ENCODE data around the gene SCAMP4. TPM values are rescaled to one million over a fixed set of nuclear protein-coding genes. Genes with fewer than 3 reads are reported as not detected.
A peak's percentile ranks its signal among the peaks of the same experiment; 100 is the strongest.
"Not testable (repeated sequence)": the region's sequence is repeated elsewhere in the genome, so short reads cannot be mapped to it uniquely, and the experiment has no call there.

The SCAMP4 gene
- total RNA-seq, 4 donors from 2014 or later: 18.8 to 38.4 (median 26.7) TPM

GRCh38 chr19:1875646-1876495 is 29.3 kb upstream of the SCAMP4 start:
- ATAC-seq (peak; percentile 96 to 97), DNase-seq (peak; percentile 86 to 87)
- Histone ChIP-seq H3K4me3 (peak overlapping the region; percentile 83 to 99 (median 92)), H3K9me3 (no peaks in the 10 kb centered on the region), H3K36me3 (peaks cover 0 to 7% of the 10 kb centered on the region in 2 donors), H3K4me1 (peaks cover 38 to 41% of the 10 kb centered on the region in 2 donors), H3K27me3 (no peaks in the 10 kb centered on the region), H3K27ac (peak overlapping the region; percentile 88 to 99 (median 95))
- in situ Hi-C loops (cut with MboI; ENCODE audit: low sequenced_read_pairs in 4 of 4) (no loop called here), intact Hi-C loops (cut with DNase I; ENCODE audit: low total_unique reads) (no loop called here)
- TF ChIP-seq, protein P1, sequence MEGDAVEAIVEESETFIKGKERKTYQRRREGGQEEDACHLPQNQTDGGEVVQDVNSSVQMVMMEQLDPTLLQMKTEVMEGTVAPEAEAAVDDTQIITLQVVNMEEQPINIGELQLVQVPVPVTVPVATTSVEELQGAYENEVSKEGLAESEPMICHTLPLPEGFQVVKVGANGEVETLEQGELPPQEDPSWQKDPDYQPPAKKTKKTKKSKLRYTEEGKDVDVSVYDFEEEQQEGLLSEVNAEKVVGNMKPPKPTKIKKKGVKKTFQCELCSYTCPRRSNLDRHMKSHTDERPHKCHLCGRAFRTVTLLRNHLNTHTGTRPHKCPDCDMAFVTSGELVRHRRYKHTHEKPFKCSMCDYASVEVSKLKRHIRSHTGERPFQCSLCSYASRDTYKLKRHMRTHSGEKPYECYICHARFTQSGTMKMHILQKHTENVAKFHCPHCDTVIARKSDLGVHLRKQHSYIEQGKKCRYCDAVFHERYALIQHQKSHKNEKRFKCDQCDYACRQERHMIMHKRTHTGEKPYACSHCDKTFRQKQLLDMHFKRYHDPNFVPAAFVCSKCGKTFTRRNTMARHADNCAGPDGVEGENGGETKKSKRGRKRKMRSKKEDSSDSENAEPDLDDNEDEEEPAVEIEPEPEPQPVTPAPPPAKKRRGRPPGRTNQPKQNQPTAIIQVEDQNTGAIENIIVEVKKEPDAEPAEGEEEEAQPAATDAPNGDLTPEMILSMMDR (IDR thresholded peaks at IDR 0.05 in 4 of 5, conservative IDR thresholded peaks at IDR 0.05 in 1 of 5): peak in 1 of 5 experiments; percentile 18
- peak; percentile 90 to 96 for TF ChIP-seq POLR2A (IDR thresholded peaks at IDR 0.05)

DNA sequence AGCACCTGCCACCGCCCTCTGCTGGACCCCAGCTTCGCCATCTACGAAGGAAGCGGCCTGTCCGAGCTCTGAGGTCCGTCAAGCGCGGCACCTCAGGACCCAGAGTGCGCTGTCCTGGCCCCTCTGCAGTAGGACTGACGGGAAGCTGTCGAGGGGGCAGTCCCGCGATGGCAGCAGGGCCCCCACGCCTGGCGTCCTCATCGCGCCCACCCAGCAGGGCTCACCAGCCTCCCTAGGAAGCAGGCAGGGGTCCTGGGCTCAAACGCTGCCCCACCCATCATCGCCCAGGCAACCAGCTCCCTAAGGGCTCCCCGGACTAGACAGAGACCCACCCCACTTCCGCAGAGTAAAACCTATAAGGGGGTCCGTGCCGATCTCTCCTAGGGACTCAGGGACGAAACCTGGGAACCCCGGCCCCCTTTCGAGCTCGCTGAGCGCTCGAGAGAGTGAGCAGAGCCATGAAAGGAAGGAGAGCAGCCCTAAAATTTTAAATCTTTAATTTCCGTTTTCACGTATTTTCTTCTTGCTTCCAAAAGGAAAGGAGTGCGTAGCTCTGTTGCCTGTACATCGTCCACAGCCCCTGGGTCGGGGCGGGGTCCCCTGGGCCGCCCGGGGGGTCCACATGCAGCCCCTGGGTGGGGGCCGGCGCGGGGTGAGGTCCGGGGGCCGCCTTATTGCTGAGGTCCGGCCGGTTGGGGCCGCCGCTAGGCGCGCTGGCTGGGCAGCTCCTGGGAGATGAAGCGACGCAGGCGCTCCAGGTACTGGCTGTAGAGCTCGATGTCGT is 28.5 kb upstream of the SCAMP4 start:
- DNase-seq; H3K27me3 ChIP-seq; H3K9me3 ChIP-seq; intact Hi-C loops (cut with DNase I; ENCODE audit: low total_unique reads); ATAC-seq; in situ Hi-C loops (cut with MboI; ENCODE audit: low sequenced_read_pairs in 4 of 4); H3K36me3 ChIP-seq: not testable (repeated sequence)
- peak overlapping the region; percentile 88 to 99 (median 95) for H3K27ac ChIP-seq
- H3K4me1 ChIP-seq: peaks cover 38 to 41% of the 10 kb centered on the region in 2 donors
- peak overlapping the region; percentile 83 to 99 (median 92) for H3K4me3 ChIP-seq

DNA sequence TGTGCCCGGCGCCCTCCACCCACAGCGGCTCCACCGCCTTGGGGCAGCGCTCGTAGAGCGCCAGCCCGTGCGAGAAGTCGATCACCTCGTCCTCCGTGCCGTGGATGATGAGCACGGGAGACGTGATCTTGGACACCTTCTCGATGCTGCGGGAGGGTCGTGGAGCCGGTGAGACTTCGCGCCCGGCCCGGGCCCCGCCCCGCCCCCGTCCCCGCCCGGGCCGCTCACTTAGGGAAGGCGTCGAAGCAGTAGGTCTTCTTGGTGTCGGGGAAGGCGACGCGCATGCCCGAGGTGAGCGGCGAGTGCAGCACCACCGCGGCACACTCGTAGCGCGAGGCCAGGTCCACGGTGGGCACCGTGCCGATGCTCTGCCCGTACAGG is 27.9 kb upstream of the SCAMP4 start:
- H3K4me3 ChIP-seq; H3K27ac ChIP-seq; H3K36me3 ChIP-seq; H3K27me3 ChIP-seq; H3K9me3 ChIP-seq; intact Hi-C loops (cut with DNase I; ENCODE audit: low total_unique reads); in situ Hi-C loops (cut with MboI; ENCODE audit: low sequenced_read_pairs in 4 of 4); ATAC-seq; DNase-seq: not testable (repeated sequence)
- peaks cover 40 to 46% of the 10 kb centered on the region in 2 donors for H3K4me1 ChIP-seq

DNA sequence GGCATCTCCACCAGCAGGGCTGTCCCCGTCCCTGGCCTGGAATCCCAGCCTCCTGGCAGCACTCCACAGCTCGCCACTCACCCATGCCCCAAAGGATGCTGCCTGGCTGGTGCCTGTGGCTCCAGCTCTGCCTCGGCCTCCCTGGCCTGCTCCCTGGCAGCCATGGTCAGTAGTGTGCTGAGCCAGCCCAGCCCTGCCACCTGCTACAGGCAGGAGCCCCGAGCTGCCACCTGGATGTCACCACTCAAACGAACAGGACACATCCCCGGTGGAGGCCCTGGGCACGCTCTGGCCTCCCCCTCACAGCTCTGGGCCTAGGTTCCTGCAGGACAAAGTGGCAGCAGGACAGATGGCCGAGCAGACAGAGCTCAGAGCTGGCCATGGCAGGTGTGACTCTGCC is 26.6 kb upstream of the SCAMP4 start:
- H3K4me3 ChIP-seq; H3K36me3 ChIP-seq; H3K27ac ChIP-seq; ATAC-seq; H3K27me3 ChIP-seq; DNase-seq; intact Hi-C loops (cut with DNase I; ENCODE audit: low total_unique reads); in situ Hi-C loops (cut with MboI; ENCODE audit: low sequenced_read_pairs in 4 of 4); H3K9me3 ChIP-seq: not testable (repeated sequence)
- peaks cover 43 to 46% of the 10 kb centered on the region in 2 donors for H3K4me1 ChIP-seq

GRCh38 chr19:1879982-1880381 is 25.2 kb upstream of the SCAMP4 start:
- H3K36me3 ChIP-seq; H3K27me3 ChIP-seq; ATAC-seq; H3K4me3 ChIP-seq; H3K9me3 ChIP-seq; in situ Hi-C loops (cut with MboI; ENCODE audit: low sequenced_read_pairs in 4 of 4); intact Hi-C loops (cut with DNase I; ENCODE audit: low total_unique reads); DNase-seq: not testable (repeated sequence)
- Histone ChIP-seq H3K27ac (peak overlapping the region in 1 of 4 donors; percentile 62), H3K4me1 (peaks cover 39 to 46% of the 10 kb centered on the region in 2 donors)

DNA sequence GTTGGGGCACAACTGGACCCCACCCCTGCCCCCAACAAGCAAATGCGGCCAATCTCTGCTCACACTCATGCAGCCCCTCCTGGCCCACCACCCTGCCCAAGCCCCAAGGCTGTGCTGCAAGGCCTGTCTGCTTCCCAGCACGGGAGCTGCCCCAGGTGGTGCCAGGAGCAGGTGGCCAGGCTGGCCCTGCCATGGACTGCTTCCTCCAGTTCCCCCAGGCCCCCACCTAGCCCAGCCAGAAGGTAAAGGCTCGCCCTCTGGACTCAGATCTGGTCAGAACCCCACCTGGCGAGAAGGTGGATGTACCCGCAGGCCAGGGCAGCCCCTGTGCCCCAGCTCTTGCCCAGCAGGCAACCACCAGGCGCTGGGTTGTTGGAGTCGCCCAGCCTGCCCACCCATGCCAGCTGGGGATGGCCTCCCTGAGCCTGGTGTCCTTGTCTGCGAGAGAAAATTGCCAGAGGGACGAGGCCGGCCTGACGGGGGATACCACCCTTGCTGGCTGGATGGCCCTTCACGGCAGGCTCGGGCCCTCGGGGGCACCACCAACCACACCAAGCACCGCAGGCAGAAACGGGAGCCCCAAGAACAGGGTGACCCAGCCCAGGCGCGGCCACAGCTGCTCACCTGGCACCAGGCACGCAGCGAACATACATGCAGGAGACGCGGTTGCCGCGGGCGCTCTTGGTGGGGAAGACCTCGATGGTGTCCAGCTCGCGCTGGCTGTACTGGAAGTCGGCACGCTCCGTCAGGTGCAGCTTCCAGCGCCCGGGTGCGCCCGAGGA is 24.4 kb upstream of the SCAMP4 start:
- peaks cover 36 to 43% of the 10 kb centered on the region in 2 donors for H3K4me1 ChIP-seq
- peak overlapping the region in 1 of 4 donors; percentile 21 for H3K4me3 ChIP-seq
- no peak for ATAC-seq

GRCh38 chr19:1881393-1882088 is 23.7 kb upstream of the SCAMP4 start:
- Histone ChIP-seq H3K4me1 (peaks cover 32 to 39% of the 10 kb centered on the region in 2 donors), H3K27ac (peak overlapping the region; percentile 13 to 86 (median 84)), H3K4me3 (peak overlapping the region; percentile 23 to 98 (median 28))
- intact Hi-C loops (cut with DNase I; ENCODE audit: low total_unique reads); H3K9me3 ChIP-seq; H3K36me3 ChIP-seq; in situ Hi-C loops (cut with MboI; ENCODE audit: low sequenced_read_pairs in 4 of 4); ATAC-seq; DNase-seq; H3K27me3 ChIP-seq: not testable (repeated sequence)

More for the DNA sequence above, 24.4 kb upstream of the SCAMP4 start:
- TF ChIP-seq, protein P1 (IDR thresholded peaks at IDR 0.05 in 4 of 5, conservative IDR thresholded peaks at IDR 0.05 in 1 of 5): no peak
- TF ChIP-seq POLR2A (IDR thresholded peaks at IDR 0.05): no peak
- no peak for DNase-seq
- Histone ChIP-seq H3K36me3 (no peaks in the 10 kb centered on the region), H3K9me3 (no peaks in the 10 kb centered on the region), H3K27ac (peak overlapping the region in 3 of 4 donors; percentile 41 to 62 (median 58)), H3K27me3 (no peaks in the 10 kb centered on the region)
- in situ Hi-C loops (cut with MboI; ENCODE audit: low sequenced_read_pairs in 4 of 4) (no loop called here), intact Hi-C loops (cut with DNase I; ENCODE audit: low total_unique reads) (no loop called here)

Measured in gastrocnemius medialis (tissue), 4 donors.